ENCODE data around the gene PPAN.
A peak's percentile ranks its signal among the peaks of the same experiment; 100 is the strongest.

PPAN gene

DNA sequence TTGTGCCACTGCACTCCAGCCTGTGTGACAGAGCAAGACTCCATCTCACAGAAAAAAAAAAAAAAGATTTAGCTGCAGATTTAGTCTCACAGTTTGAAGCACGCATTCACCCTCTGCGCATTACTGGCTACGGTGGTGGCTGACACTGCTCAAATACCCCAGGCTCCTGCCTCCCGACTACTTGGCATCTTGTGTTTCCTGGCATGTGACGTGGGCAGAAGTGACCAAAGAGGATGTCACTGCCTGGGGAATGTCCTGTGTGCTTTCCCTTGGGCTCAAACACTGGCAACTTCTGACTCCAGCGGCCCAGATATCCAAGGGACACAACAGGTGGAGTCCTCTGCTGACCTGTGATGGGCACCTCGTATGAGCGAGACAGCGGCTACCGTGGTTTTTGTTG, 38.2 kb downstream of the PPAN start:
- no peaks in the 10 kb centered on the region for H3K9me3 ChIP-seq (ENCODE audit: control insufficient read depth, insufficient read depth, low read depth, low read length)
- no peak overlapping the region for H3K27ac ChIP-seq (ENCODE audit: extremely low read depth, low read depth, low read length)
- H3K4me1 ChIP-seq (ENCODE audit: control insufficient read depth, insufficient read depth, low read length), result no peaks in the 10 kb centered on the region
- no peak overlapping the region for H3K4me3 ChIP-seq (ENCODE audit: low read depth, low read length)
- H3K36me3 ChIP-seq (ENCODE audit: control insufficient read depth in 2 of 2, insufficient read depth in 1 of 2, low read length in 2 of 2), result peaks cover 51 to 98% of the 10 kb centered on the region in 2 experiments
- POLR2A ChIA-PET, result no interaction called here
- CTCF ChIA-PET, result no interaction called here
- TF ChIP-seq SCRT2 (tag by site-specific recombination; IDR thresholded peaks at IDR 0.05) (peak; percentile 64; the same call in 1 of the 2 replicates), REPIN1 (tag by site-specific recombination; IDR thresholded peaks at IDR 0.05; ENCODE audit: low read depth) (no peak)

DNA sequence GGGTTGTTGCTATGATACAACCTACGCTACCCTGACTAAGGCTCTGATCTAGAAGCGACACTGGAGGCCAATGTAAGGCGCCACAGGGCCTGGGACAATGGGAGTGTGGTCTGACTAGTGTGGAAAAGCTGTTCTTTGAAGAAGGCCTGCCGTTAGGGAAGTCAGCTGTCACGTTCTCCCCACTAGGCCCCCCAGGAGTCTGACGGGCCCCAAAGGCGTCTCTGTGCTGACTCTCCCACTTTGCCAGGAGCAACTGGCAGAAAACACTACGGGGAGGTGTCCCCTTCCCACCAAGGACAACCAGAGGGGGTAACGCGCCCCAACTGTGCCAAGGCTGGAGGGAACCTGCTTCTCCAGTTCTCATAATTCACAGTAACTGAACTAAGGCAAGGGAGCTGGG, 38.9 kb downstream of the PPAN start:
- TF ChIP-seq ZNF544 (tag by site-specific recombination; IDR thresholded peaks at IDR 0.05) (no peak), ZNF366 (tag by site-specific recombination; conservative IDR thresholded peaks at IDR 0.05) (no peak), BCL11B (tag by site-specific recombination; IDR thresholded peaks at IDR 0.05; ENCODE audit: low read depth) (no peak), ZNF169 (tag by site-specific recombination; IDR thresholded peaks at IDR 0.05) (no peak), ZNF174 (tag by site-specific recombination; IDR thresholded peaks at IDR 0.05) (no peak), REPIN1 (tag by site-specific recombination; IDR thresholded peaks at IDR 0.05; ENCODE audit: low read depth) (no peak), ZNF239 (tag by site-specific recombination; IDR thresholded peaks at IDR 0.05) (no peak), ZXDB (tag by site-specific recombination; IDR thresholded peaks at IDR 0.05) (no peak), ZNF2 (tag by site-specific recombination; IDR thresholded peaks at IDR 0.05) (no peak), GLI4 (tag by site-specific recombination; IDR thresholded peaks at IDR 0.05) (no peak), ZNF175 (tag by site-specific recombination; IDR thresholded peaks at IDR 0.05) (no peak), HOXA7 (CRISPR knock-in tag; IDR thresholded peaks at IDR 0.05; ENCODE audit: borderline replicate concordance) (no peak), ZNF416 (tag by site-specific recombination; IDR thresholded peaks at IDR 0.05) (no peak)
- TF ChIP-seq, protein P1, sequence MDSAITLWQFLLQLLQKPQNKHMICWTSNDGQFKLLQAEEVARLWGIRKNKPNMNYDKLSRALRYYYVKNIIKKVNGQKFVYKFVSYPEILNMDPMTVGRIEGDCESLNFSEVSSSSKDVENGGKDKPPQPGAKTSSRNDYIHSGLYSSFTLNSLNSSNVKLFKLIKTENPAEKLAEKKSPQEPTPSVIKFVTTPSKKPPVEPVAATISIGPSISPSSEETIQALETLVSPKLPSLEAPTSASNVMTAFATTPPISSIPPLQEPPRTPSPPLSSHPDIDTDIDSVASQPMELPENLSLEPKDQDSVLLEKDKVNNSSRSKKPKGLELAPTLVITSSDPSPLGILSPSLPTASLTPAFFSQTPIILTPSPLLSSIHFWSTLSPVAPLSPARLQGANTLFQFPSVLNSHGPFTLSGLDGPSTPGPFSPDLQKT (IDR thresholded peaks at IDR 0.05; ENCODE audit: borderline replicate concordance, low read depth, low read length), result no peak
- TF ChIP-seq, protein P2, sequence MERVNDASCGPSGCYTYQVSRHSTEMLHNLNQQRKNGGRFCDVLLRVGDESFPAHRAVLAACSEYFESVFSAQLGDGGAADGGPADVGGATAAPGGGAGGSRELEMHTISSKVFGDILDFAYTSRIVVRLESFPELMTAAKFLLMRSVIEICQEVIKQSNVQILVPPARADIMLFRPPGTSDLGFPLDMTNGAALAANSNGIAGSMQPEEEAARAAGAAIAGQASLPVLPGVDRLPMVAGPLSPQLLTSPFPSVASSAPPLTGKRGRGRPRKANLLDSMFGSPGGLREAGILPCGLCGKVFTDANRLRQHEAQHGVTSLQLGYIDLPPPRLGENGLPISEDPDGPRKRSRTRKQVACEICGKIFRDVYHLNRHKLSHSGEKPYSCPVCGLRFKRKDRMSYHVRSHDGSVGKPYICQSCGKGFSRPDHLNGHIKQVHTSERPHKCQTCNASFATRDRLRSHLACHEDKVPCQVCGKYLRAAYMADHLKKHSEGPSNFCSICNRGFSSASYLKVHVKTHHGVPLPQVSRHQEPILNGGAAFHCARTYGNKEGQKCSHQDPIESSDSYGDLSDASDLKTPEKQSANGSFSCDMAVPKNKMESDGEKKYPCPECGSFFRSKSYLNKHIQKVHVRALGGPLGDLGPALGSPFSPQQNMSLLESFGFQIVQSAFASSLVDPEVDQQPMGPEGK (tag by site-specific recombination; IDR thresholded peaks at IDR 0.05), result no peak
- peaks cover 51 to 98% of the 10 kb centered on the region in 2 experiments for H3K36me3 ChIP-seq (ENCODE audit: control insufficient read depth in 2 of 2, insufficient read depth in 1 of 2, low read length in 2 of 2)
- H3K27ac ChIP-seq (ENCODE audit: extremely low read depth, low read depth, low read length), result no peak overlapping the region
- no peaks in the 10 kb centered on the region for H3K9me3 ChIP-seq (ENCODE audit: control insufficient read depth, insufficient read depth, low read depth, low read length)
- H3K4me1 ChIP-seq (ENCODE audit: control insufficient read depth, insufficient read depth, low read length), result no peaks in the 10 kb centered on the region
- no peak overlapping the region for H3K4me3 ChIP-seq (ENCODE audit: low read depth, low read length)
- POLR2A ChIA-PET, result no interaction called here
- CTCF ChIA-PET, result no interaction called here

DNA sequence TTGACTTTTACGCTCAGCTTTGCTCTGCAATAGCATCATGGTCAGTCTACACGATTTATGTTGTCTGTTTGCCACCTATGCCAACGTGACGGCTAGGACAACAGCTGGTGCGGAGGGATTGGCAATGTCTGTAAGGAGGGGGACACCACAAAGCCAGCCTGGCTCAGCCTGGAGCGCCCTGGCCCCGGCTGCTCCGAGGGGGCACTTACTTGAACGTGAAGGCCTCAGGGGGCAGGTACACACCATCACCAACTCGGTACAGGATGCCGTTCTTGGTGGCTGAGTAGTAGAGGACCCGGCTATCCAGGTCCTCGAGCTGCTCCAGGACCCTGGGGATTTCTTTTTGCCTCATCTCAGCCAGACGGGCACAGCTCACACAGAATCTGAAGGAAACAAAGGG, 40.0 kb downstream of the PPAN start:
- CTCF ChIA-PET, result no interaction called here

DNA sequence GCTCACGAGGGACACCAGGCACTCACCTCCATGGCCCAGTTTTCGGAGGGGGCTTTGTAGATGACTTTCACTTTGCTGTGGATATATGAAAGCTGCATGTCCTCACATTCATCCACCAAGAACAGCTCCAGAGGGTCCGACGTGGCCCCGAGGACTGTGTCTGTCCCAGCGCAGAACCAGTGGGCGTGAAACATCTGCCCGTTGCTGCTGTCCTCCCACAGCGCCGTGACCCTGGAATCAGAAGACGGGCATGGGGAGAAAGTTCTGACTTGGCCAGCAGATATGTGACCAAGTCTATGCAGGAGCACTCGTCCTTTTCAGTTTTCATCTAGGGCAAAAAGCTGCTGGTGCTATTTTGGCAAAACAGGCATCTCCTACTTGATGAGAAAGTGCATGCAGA, 43.3 kb downstream of the PPAN start:
- H3K4me3 ChIP-seq (ENCODE audit: low read depth, low read length), result no peak overlapping the region
- H3K9me3 ChIP-seq (ENCODE audit: control insufficient read depth, insufficient read depth, low read depth, low read length), result no peaks in the 10 kb centered on the region
- CTCF ChIA-PET, result interaction anchor here (1.7 kb wide), 1 partner anchor 100 kb away, joined by 4 read pairs; no protein-coding TSS in a partner anchor
- TF ChIP-seq ZNF791 (tag by site-specific recombination; IDR thresholded peaks at IDR 0.05) (no peak), PRDM1 (tag by site-specific recombination; IDR thresholded peaks at IDR 0.05) (peak; percentile 54; the same call in 1 of the 2 replicates)
- TF ChIP-seq, protein P3, sequence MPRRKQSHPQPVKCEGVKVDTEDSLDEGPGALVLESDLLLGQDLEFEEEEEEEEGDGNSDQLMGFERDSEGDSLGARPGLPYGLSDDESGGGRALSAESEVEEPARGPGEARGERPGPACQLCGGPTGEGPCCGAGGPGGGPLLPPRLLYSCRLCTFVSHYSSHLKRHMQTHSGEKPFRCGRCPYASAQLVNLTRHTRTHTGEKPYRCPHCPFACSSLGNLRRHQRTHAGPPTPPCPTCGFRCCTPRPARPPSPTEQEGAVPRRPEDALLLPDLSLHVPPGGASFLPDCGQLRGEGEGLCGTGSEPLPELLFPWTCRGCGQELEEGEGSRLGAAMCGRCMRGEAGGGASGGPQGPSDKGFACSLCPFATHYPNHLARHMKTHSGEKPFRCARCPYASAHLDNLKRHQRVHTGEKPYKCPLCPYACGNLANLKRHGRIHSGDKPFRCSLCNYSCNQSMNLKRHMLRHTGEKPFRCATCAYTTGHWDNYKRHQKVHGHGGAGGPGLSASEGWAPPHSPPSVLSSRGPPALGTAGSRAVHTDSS (tag by site-specific recombination; IDR thresholded peaks at IDR 0.05), result no peak
- H3K36me3 ChIP-seq (ENCODE audit: control insufficient read depth in 2 of 2, insufficient read depth in 1 of 2, low read length in 2 of 2), result peaks cover 57 to 97% of the 10 kb centered on the region in 2 experiments
- H3K4me1 ChIP-seq (ENCODE audit: control insufficient read depth, insufficient read depth, low read length), result no peaks in the 10 kb centered on the region
- no peak overlapping the region for H3K27ac ChIP-seq (ENCODE audit: extremely low read depth, low read depth, low read length)
- POLR2A ChIA-PET, result no interaction called here

More for the DNA sequence above, 40.0 kb downstream of the PPAN start:
- Histone ChIP-seq H3K4me1 (ENCODE audit: control insufficient read depth, insufficient read depth, low read length) (no peaks in the 10 kb centered on the region), H3K36me3 (ENCODE audit: control insufficient read depth in 2 of 2, insufficient read depth in 1 of 2, low read length in 2 of 2) (peaks cover 52 to 98% of the 10 kb centered on the region in 2 experiments), H3K9me3 (ENCODE audit: control insufficient read depth, insufficient read depth, low read depth, low read length) (no peaks in the 10 kb centered on the region), H3K4me3 (ENCODE audit: low read depth, low read length) (no peak overlapping the region), H3K27ac (ENCODE audit: extremely low read depth, low read depth, low read length) (no peak overlapping the region)
- POLR2A ChIA-PET, result no interaction called here
- TF ChIP-seq ZNF121 (tag by site-specific recombination; IDR thresholded peaks at IDR 0.05) (no peak), TRIM28 (IDR thresholded peaks at IDR 0.05; ENCODE audit: borderline replicate concordance, low read length) (no peak)
